Neural progenitor cell (in vitro differentiated cells): ENCODE data around the gene JAZF1.

Experiments used
- EZH2 ChIP-seq: fragments of 200-600 bp; sonication (generic); IDR thresholded peaks from 2 replicates; pipeline ENCODE4 v1.6.1; 2017; ENCODE audit warnings: antibody characterized with exemption, mild to moderate bottlenecking, moderate library complexity
- TF ChIP-seq, protein P1 (sequence below): fragments of 200-600 bp; sonication (generic); IDR thresholded peaks from 2 replicates; pipeline ENCODE4 v1.5.1; 2017; ENCODE audit warnings: antibody characterized with exemption, mild to moderate bottlenecking

GRCh38 chr7:27872356-27873275 lies 308.0 kb downstream of the JAZF1 start:
- TF ChIP-seq EZH2 = no peak
- TF ChIP-seq, protein P1, sequence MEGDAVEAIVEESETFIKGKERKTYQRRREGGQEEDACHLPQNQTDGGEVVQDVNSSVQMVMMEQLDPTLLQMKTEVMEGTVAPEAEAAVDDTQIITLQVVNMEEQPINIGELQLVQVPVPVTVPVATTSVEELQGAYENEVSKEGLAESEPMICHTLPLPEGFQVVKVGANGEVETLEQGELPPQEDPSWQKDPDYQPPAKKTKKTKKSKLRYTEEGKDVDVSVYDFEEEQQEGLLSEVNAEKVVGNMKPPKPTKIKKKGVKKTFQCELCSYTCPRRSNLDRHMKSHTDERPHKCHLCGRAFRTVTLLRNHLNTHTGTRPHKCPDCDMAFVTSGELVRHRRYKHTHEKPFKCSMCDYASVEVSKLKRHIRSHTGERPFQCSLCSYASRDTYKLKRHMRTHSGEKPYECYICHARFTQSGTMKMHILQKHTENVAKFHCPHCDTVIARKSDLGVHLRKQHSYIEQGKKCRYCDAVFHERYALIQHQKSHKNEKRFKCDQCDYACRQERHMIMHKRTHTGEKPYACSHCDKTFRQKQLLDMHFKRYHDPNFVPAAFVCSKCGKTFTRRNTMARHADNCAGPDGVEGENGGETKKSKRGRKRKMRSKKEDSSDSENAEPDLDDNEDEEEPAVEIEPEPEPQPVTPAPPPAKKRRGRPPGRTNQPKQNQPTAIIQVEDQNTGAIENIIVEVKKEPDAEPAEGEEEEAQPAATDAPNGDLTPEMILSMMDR = no peak
